C4-2B (cell line): Measurements from ENCODE around the gene TNFRSF12A.

ENCODE experiments used
- H3K27ac ChIP-seq: fragments of 450-650 bp; 2 replicates; pipeline ENCODE4 v1.5.1; 2017
- ZFX ChIP-seq: fragments of 450-650 bp; IDR thresholded peaks from 2 replicates; pipeline ENCODE4 v1.6.1; 2017
- TF ChIP-seq, protein P1 (sequence below): fragments of 450-650 bp; conservative IDR thresholded peaks from 2 replicates; pipeline ENCODE4 v1.5.1; 2017; ENCODE audit warnings: mild to moderate bottlenecking

Gene TNFRSF12A

DNA sequence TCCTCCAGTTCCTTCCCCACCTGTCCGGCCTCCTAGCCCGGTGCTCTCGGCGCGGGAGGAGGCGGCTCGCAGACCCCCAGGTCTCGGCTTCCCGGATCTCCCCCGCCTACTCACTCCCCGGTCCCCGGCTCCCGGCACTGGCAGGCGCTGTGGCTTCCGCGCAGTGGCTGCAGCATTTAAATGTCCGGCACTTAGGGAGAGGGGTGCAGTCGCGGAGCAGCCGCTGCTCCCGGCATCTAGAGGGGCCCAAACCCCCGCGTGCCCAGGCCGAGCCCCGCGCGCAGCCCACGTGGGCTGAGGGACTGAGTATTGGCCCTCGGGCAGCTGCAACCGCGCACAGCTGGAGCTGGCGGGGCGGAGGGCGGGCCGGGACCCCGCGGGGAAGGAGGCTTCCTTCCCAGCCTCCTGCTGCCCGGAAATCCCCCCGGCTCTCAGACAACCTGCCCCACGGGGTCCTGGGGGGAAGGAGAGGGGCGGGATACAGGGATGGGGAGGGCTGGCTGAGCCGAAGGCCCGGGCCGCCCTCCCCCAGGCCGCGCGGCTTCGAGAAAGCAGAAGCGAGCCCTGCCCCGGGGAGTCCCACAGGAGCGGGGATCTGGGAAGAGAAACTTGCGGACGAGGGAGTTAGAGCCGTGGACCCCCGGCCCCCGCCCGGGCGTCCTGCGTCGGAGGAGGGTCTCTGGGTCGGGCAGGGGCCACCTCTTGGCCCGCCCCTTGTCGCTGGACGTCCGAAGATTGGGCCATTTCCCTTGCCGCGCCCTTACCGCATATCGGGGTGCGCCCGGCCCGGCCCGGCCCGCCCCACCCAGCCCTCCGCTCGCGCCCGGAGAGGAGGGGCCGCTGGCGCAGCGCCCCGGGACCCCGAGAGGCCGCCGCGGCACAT lies 25.8 kb downstream of the TNFRSF12A start, which contains the start of gene MMP25:
Gene MMP25 (plus strand): TSS at position 804 of the 883 bp plus-strand sequence. CDS start 357 bp downstream, outside the sequence.
- TF ChIP-seq, protein P1, sequence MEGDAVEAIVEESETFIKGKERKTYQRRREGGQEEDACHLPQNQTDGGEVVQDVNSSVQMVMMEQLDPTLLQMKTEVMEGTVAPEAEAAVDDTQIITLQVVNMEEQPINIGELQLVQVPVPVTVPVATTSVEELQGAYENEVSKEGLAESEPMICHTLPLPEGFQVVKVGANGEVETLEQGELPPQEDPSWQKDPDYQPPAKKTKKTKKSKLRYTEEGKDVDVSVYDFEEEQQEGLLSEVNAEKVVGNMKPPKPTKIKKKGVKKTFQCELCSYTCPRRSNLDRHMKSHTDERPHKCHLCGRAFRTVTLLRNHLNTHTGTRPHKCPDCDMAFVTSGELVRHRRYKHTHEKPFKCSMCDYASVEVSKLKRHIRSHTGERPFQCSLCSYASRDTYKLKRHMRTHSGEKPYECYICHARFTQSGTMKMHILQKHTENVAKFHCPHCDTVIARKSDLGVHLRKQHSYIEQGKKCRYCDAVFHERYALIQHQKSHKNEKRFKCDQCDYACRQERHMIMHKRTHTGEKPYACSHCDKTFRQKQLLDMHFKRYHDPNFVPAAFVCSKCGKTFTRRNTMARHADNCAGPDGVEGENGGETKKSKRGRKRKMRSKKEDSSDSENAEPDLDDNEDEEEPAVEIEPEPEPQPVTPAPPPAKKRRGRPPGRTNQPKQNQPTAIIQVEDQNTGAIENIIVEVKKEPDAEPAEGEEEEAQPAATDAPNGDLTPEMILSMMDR, result no peak
- TF ChIP-seq ZFX, result no peak

DNA sequence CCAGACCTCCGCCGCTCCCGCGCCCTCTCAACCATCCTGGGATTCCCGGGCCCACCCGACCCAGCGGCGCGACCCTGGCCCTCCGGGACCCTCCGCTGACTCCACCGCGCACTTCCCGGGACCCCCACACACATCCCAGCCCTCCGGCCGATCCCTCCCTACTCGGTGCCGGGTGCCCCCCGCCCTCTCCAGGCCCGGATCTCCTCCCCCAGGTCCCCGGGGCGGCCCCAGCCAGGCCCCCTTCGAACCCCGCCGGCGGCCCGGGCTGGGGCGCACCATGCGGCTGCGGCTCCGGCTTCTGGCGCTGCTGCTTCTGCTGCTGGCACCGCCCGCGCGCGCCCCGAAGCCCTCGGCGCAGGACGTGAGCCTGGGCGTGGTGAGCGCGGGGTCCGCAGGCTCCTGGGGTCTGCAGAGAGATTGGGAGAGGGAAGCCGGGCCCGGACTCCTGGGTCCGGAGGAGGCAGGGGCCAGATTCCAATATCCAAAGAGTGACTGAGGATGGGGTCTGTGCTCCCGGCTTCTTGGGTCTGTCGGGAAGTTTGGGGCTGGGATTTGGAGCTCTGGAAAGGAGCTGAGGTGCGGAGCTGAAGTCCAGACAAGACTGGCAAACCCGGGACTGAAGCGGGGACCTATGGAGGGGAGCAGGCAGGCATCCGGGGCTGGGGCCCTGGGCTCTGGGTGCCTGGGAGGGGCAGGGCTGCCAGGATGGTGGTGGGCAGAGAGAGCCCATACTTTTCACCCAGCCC lies 26.6 kb downstream of the TNFRSF12A start:
- no peak overlapping the region for H3K27ac ChIP-seq

More for the DNA sequence above, 25.8 kb downstream of the TNFRSF12A start, which contains the start of gene MMP25:
- H3K27ac ChIP-seq, result peak within 1 kb of the TSS; percentile 29

GRCh38 chr16:3047387-3047720 lies 27.2 kb downstream of the TNFRSF12A start:
- TF ChIP-seq ZFX, result no peak
- TF ChIP-seq, protein P1, result no peak
- no peak overlapping the region for H3K27ac ChIP-seq

More for the DNA sequence above, 26.6 kb downstream of the TNFRSF12A start:
- TF ChIP-seq, protein P1, result no peak
- TF ChIP-seq ZFX, result no peak

GRCh38 chr16:3049921-3050481 lies 29.8 kb downstream of the TNFRSF12A start:
- no peak for TF ChIP-seq ZFX
- TF ChIP-seq, protein P1, result no peak
- no peak overlapping the region for H3K27ac ChIP-seq

- H3K27ac ChIP-seq, result no peak overlapping the region
- TF ChIP-seq, protein P1, result no peak
- no peak for TF ChIP-seq ZFX
Observed at GRCh38 chr16:3050487-3050886, 30.3 kb downstream of the TNFRSF12A start.

GRCh38 chr16:3051009-3051408 lies 30.8 kb downstream of the TNFRSF12A start:
- TF ChIP-seq, protein P1, result no peak
- H3K27ac ChIP-seq, result no peak overlapping the region
